HFFc6 (cell line): Measurements from ENCODE around the gene TRIM4. TPM values are rescaled to one million over a fixed set of nuclear protein-coding genes. Genes with fewer than 3 reads are reported as not detected.
"Not testable (repeated sequence)": the region's sequence is repeated elsewhere in the genome, so short reads cannot be mapped to it uniquely, and the experiment has no call there.

ENCODE experiments used
- DNase-seq: peaks from one replicate; pipeline ENCODE4 v3.0.0-alpha.2; 2018
- H3K27ac Mint-ChIP-seq: 2 replicates; pipeline ENCODE4 v1.8.0; 2020; ENCODE audit warnings: mild to moderate bottlenecking, mixed read lengths
- H3K27me3 Mint-ChIP-seq: 2 replicates; pipeline ENCODE4 v1.8.0; 2021; ENCODE audit warnings: mild to moderate bottlenecking, moderate library complexity, mixed read lengths; ENCODE audit not compliant: insufficient read depth
- H3K36me3 Mint-ChIP-seq: 2 replicates; pipeline ENCODE4 v1.8.0; 2021; ENCODE audit warnings: low read depth, mixed read lengths
- H3K4me1 Mint-ChIP-seq: 2 replicates; pipeline ENCODE4 v1.8.0; 2020; ENCODE audit warnings: low read depth, mixed read lengths
- H3K4me3 Mint-ChIP-seq: 2 replicates; pipeline ENCODE4 v1.8.0; 2020; ENCODE audit warnings: mild to moderate bottlenecking, moderate library complexity, mixed read lengths
- H3K9me3 Mint-ChIP-seq: 2 replicates; pipeline ENCODE4 v1.8.0; 2020; ENCODE audit warnings: mild to moderate bottlenecking, mixed read lengths
- total RNA-seq, 6 experiments: library from RNA; stranded (reverse); fragmentation: NEBNext Ultra II Directional; extraction: Animal tissue kit (Norgen Biotek cat#: 25700); gene quantifications; 2 replicates in 1 of 6; 3 replicates in 5 of 6; pipeline ENCODE4 v1.2.3, GENCODE V29; 2021
- TF ChIP-seq, protein P1 (sequence below): fragments of 200-600 bp; sonication (generic); IDR thresholded peaks from 2 replicates; pipeline ENCODE4 v1.5.0; 2021; ENCODE audit warnings: antibody characterized with exemption, mild to moderate bottlenecking

The TRIM4 gene
- total RNA-seq, 6 experiments from 2014 or later, result 22.0 to 24.6 (median 22.9) TPM

DNA sequence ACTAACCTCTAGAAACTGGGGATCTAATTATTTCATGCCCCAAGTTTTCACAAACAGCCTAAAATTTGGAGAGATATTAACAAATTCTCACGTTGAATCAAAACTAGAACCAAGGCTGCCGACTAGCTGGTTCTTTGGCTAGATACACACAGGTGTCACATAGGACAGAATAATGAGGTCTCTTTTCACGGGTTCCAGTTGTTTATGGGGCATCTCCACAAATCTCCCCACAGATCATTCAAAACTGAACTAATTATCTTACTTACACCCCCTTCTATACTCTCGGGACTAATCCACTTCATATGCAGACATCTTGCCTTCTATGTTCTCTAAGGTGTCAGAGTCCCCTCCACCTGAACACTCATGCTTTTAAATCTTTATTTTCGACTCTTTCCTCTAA is 26.1 kb downstream of the TRIM4 start:
- TF ChIP-seq, protein P1, sequence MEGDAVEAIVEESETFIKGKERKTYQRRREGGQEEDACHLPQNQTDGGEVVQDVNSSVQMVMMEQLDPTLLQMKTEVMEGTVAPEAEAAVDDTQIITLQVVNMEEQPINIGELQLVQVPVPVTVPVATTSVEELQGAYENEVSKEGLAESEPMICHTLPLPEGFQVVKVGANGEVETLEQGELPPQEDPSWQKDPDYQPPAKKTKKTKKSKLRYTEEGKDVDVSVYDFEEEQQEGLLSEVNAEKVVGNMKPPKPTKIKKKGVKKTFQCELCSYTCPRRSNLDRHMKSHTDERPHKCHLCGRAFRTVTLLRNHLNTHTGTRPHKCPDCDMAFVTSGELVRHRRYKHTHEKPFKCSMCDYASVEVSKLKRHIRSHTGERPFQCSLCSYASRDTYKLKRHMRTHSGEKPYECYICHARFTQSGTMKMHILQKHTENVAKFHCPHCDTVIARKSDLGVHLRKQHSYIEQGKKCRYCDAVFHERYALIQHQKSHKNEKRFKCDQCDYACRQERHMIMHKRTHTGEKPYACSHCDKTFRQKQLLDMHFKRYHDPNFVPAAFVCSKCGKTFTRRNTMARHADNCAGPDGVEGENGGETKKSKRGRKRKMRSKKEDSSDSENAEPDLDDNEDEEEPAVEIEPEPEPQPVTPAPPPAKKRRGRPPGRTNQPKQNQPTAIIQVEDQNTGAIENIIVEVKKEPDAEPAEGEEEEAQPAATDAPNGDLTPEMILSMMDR, result no peak
- no peak overlapping the region for H3K4me3 Mint-ChIP-seq
- DNase-seq, result no peak
- H3K9me3 Mint-ChIP-seq, result no peaks in the 10 kb centered on the region
- no peaks in the 10 kb centered on the region for H3K4me1 Mint-ChIP-seq
- peaks cover 38% of the 10 kb centered on the region for H3K36me3 Mint-ChIP-seq
- no peak overlapping the region for H3K27ac Mint-ChIP-seq
- no peaks in the 10 kb centered on the region; the same call in none of the 2 replicates for H3K27me3 Mint-ChIP-seq

DNA sequence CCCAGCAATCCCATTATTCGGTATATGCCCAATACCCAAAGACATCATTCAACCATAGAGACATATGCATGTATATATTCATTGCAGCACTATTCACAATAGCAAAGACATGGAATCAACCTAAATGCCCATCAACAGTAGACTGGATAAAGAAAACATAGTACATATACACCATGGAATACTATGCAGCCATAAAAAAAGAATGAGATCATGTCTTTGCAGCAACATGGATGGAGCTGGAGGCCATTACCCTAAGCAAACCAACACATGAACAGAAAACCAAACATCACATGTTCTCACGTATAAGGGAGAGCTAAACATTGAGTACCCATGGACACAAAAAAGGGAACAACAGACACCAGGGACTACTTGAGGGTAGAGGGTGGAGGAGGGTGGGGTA is 29.0 kb downstream of the TRIM4 start:
- not testable (repeated sequence) for H3K27me3 Mint-ChIP-seq, H3K27ac Mint-ChIP-seq, H3K4me3 Mint-ChIP-seq, H3K9me3 Mint-ChIP-seq, DNase-seq, H3K4me1 Mint-ChIP-seq
- peaks cover 38% of the 10 kb centered on the region for H3K36me3 Mint-ChIP-seq

DNA sequence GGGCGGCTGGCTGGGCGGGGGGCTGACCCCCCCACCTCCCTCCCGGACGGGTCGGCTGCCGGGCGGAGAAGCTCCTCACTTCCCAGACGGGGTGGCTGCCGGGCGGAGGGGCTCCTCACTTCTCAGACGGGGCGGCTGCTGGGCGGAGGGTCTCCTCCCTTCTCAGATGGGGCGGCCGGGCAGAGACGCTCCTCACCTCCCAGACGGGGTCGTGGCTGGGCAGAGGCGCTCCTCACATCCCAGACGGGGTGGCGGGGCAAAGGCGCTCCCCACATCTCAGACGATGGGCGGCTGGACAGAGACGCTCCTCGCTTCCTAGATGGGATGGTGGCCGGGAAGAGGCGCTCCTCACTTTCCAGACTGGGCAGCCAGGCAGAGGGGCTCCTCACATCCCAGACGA is 31.0 kb downstream of the TRIM4 start:
- not testable (repeated sequence) for H3K27ac Mint-ChIP-seq, H3K4me1 Mint-ChIP-seq, H3K27me3 Mint-ChIP-seq, DNase-seq, H3K9me3 Mint-ChIP-seq, H3K4me3 Mint-ChIP-seq
- H3K36me3 Mint-ChIP-seq, result peaks cover 44% of the 10 kb centered on the region

DNA sequence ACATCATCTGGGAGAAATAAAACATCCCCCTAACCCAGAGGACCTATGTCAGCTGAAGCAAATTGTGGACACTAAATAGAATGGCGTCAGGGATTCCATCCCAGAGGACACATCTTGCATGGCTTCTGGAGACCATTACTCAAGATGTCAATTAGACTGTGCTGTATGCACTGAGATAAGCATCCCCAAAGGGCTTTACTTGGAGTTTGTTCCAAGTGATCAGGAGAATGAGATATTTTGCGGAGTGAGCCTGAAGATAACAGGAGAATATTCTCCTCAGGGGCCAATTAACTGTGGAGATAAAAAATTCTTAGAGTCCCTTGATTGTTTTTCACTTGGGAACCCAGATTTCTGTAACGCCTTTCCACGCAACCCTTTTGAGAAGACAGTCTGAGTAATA is 38.0 kb downstream of the TRIM4 start:
- H3K36me3 Mint-ChIP-seq, result peaks cover 6% of the 10 kb centered on the region; the same call in 1 of the 2 replicates
- H3K4me3 Mint-ChIP-seq, result no peak overlapping the region

DNA sequence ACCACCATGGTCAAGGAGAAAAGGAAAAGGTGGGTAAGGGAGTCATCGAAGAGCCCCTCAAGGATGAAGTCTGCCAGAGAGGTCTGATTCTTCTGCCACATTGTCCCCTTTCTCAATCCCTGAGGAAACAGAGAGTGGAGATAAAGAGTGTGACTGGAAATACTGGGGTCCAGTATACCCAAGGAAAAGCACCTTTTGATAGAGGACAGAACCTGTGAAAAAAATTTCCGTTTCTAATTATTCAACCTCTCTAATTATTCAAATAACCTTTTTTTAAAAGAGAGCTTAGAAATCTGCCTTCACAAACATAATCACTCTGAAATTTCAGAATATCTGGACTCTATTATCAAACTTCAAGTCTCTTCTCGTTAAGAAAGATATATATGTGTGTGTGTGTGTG is 42.4 kb downstream of the TRIM4 start, which contains the start of gene OR2AE1:
TSS of gene OR2AE1 (minus strand) at position 101 of the 400 bp plus-strand sequence. CDS start at position 101, 0 bp downstream.
- no peaks in the 10 kb centered on the region for H3K9me3 Mint-ChIP-seq
- DNase-seq, result no peak
- H3K4me3 Mint-ChIP-seq, result no peak within 1 kb of the TSS
- no peaks in the 10 kb centered on the region for H3K36me3 Mint-ChIP-seq
- no peak within 1 kb of the TSS for H3K27ac Mint-ChIP-seq
- TF ChIP-seq, protein P1, result no peak
- no peaks in the 10 kb centered on the region for H3K4me1 Mint-ChIP-seq
- H3K27me3 Mint-ChIP-seq, result peaks cover 11% of the 10 kb centered on the region

More for the DNA sequence above, 38.0 kb downstream of the TRIM4 start:
- no peak for DNase-seq
- Mint-ChIP-seq H3K9me3 (peaks cover 6% of the 10 kb centered on the region), H3K27me3 (peaks cover 14% of the 10 kb centered on the region), H3K4me1 (no peaks in the 10 kb centered on the region), H3K27ac (no peak overlapping the region)
- TF ChIP-seq, protein P1, result no peak

DNA sequence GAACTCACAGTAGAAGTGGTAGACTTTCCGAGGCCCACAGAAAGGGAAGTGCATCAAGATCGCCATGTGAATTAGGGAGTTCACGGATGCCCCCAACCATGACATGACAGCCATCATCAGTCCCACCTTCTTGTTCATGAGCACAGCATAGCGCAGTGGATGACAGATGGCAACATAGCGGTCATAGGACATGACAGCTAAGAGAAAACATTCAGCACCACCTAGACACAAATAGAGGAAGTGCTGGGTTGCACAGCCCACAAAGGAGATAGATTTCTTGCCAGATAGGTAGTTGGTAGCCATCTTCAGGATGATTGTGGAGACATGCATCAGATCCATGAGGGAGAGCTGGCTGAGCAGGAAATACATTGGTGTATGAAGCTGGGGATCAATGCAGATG is 42.8 kb downstream of the TRIM4 start:
- TF ChIP-seq, protein P1, result no peak
- no peaks in the 10 kb centered on the region for H3K9me3 Mint-ChIP-seq
- H3K36me3 Mint-ChIP-seq, result no peaks in the 10 kb centered on the region
- peaks cover 9% of the 10 kb centered on the region for H3K27me3 Mint-ChIP-seq
- no peaks in the 10 kb centered on the region for H3K4me1 Mint-ChIP-seq
- H3K27ac Mint-ChIP-seq, result no peak overlapping the region
- no peak overlapping the region for H3K4me3 Mint-ChIP-seq
- no peak for DNase-seq

DNA sequence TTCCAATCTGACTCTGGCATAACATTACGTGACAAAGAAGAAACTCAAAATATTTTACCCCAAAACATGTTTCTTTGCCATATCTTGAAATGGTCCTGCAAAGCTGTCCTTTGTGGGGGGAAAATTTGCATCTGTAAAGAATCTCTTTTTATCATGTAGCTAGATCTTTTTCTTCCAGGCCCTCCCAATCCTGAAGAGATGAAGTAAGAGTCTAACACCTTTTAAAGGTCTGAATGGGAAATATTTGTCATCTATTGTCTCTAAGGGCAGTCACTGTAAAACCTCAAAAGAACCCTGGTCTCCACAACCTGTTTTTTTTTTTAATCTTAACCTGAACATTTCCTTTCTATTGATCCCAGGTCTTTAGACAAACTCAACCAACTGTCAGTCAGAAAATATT is 51.1 kb downstream of the TRIM4 start:
- Mint-ChIP-seq H3K27ac (no peak overlapping the region), H3K9me3 (peaks cover 5% of the 10 kb centered on the region; the same call in 1 of the 2 replicates), H3K36me3 (no peaks in the 10 kb centered on the region), H3K27me3 (peaks cover 5% of the 10 kb centered on the region; the same call in 1 of the 2 replicates), H3K4me3 (no peak overlapping the region), H3K4me1 (no peaks in the 10 kb centered on the region)
- TF ChIP-seq, protein P1, result no peak
- DNase-seq, result no peak

DNA sequence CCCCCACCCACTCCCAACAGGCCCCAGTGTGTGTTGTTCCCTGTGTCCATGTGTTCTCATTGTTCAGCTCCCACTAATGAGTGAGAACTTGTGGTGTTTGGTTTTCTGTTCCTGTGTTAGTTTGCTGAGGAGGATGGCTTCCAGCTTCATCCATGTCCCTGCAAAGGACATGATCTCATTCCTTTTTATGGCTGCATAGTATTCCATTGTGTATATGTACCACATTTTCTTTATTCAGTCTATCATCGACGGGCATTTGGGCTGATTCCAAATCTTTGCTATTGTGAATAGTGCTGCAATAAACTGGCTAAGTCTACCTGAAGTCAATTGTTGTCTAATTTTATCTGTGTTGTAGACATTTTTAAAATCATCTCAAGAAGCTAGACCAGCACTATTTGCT is 51.9 kb downstream of the TRIM4 start:
- H3K4me3 Mint-ChIP-seq, H3K9me3 Mint-ChIP-seq, H3K36me3 Mint-ChIP-seq, H3K27me3 Mint-ChIP-seq, H3K27ac Mint-ChIP-seq, H3K4me1 Mint-ChIP-seq, DNase-seq: not testable (repeated sequence)
